ENCODE results near the gene NYNRIN.

Gene NYNRIN

DNA sequence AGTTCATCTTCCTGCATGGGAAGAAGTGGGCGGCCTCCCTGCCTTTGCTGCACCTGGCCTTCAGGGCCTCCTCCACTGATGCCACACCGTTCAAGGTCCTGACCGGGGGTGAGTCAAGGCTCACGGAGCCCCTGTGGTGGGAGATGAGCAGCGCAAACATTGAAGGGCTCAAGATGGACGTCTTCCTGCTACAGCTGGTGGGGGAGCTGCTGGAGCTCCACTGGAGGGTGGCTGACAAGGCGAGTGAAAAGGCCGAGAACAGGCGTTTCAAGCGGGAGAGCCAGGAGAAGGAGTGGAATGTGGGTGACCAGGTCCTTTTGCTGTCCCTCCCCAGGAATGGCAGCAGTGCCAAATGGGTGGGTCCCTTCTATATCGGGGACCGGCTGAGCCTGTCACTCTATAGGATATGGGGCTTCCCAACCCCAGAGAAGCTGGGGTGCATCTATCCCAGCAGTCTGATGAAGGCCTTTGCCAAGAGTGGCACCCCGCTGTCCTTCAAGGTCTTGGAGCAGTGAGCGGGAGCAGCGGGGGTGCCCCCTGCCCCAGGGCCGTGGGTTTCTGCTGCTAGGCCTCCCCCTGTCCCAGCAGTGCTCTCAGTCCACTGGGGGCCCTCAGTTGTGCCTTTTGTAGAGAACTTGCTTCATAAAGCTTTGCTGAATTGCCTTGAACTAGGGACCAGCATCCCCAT, 18.3 kb downstream of the NYNRIN start:
- no peak for DNase-seq

DNA sequence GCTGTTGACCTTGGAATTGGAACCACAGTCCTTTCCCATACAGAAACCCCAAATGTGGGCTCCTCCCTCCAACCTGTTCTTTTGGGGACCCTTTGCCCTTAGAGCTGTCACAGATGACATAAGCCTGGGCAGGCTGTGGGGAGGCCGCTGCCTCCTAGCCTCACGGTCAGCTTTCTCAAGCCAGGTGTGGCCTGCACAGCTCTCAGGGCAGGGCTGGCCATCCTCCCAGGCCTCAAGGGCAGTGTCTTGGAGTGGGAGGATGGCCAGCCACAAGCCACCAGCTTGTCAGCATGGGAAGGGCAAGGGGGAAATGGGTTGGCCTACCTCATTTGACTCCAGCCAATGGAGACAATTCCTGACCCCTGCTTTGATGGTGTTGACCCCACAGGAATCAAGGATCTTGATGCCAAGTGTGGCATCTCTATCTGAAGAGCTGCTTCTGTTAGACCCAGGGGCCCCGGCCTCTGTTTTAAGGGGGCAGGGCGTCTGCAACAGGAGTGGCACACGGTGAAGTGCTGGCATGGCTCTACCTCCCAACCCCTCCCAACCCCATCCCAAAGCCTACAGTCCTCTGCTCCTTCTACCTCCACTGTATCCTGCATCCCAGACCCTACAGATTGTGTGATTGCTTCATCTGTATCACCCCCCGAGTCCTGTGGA, 19.2 kb downstream of the NYNRIN start:
- no peak for DNase-seq

DNA sequence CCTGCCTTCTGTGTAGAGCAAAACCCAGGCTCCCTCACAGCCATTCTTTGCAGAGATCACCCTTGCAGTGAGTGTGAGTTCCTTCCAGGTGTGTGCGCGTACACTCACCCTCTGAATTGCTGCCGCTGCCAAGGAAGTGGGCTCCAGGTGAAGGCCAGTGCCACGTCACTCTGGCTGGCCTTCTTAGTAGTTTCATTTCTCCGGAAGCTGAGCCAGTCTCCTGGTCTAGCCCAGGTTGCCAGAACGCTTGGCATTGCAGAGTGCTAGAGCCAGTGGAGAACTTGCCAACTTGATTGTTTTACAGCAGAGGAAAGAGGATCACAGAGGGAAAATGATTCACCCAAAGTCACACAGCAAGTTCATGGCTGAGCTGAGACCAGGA, 19.7 kb downstream of the NYNRIN start:
- no peak for DNase-seq

DNA sequence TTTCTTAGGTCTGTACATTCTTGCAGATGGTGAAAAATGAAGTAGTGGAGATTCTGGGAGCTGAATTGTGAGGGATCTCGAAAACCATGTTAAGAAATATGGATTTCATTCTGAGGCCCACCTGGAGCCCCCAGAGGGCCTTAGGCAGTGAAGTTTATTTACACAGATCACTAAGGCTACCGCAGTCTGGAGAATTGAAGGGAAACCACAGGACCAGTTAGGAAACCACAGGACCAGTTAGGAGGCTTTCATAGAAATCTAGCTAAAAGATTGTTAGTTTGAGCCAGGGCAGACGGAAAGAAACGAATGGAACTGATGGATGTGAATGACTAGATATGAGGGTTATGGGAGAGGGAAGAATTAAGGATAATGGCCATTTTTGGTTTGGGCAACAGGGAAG, 23.5 kb downstream of the NYNRIN start:
- DNase-seq = no peak

DNA sequence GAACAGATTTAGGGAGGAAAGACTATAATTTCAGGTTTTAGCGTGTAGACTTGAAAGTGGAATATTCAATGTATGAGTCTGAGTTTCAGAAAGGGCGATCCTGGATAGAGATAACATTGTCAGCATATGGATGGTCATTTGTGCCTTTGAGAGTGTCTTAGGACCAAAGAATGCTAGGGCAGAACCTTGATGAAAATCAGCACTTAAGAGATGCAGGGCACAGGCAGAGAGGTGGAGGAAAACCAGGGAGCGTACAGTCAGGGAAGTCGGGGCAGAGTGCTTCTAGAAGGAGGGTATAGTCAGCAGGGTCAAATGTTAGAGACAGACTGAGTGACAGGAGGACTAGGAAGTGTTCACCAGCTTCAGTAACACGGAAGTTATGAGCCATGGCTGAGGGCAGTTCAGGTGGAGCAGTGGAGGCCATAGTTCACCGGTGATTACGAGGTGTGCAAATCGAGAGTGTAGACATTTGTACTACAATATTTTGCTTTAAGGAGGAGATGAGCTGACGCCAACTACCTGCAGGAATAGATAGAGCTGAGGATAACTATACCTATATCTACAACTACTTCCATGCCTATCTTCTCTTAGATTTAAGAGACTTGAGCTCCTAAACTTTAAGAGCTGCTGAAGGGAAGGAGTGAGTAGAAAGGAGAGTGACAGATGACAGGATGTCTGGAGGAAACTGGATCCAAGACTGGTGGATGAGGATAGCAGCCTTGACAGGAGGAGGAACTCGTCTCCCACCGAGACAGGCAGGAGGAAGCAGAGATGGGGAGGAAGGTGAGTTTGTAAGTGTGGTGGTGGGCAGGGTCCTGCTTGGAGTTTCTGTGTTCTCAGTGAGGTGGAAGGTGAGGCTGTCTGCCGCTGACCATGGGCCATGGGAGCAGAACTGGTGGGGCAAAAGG, 24.1 kb downstream of the NYNRIN start:
- DNase-seq = no peak

DNA sequence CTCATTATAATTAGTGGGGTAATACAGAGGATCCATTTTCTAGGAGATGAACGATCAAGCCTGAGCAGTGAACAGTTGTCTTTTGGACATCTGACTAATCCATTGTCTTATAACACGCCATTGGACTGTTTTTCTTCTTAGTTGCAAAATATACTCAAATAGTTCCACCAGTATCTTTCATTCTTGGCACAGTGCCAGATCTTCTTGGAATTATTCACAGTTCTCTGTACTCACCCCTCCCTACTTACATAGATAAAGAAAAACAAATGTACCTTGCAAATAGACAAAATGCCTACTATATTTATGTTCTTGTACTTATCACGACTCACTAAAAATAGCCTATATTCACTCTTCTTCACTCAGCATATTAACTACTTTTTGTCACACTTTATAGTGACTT, 26.9 kb downstream of the NYNRIN start:
- DNase-seq = peak; percentile 11

DNA sequence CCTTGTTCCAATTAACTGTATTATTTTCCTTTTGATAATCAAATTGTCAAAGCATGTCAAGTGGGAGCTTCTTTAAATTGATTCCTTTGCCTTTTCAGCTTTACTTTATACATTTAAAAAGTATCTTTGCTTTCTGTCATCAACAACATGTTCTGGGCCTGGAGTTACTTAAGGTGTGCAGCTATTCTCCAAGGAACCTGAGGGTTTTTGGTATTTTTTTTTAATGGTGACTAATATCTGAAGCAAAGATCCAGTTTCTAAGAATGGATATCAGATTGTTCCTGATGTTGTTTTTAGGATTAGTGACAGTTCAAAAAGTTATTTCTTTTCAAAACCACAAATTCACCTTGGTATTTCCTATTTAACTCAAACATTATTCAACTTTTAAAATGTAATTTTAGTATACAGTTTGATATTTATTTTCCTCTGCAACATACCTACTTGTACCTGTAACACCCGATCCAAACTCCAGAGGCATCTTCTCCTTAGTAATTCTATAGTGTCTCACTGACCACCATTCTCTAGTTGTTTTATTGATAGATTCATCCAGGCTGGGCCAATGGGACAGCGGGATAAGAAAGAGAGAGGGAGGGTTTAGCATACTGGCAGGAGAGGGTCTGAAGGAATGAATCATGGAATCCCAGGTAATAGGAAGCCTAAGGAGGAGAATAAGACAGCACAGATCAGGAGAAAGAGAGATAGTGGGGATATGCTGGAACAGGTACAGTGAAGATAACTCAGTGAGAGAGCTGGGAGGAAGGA, 27.5 kb downstream of the NYNRIN start:
- no peak for DNase-seq

DNA sequence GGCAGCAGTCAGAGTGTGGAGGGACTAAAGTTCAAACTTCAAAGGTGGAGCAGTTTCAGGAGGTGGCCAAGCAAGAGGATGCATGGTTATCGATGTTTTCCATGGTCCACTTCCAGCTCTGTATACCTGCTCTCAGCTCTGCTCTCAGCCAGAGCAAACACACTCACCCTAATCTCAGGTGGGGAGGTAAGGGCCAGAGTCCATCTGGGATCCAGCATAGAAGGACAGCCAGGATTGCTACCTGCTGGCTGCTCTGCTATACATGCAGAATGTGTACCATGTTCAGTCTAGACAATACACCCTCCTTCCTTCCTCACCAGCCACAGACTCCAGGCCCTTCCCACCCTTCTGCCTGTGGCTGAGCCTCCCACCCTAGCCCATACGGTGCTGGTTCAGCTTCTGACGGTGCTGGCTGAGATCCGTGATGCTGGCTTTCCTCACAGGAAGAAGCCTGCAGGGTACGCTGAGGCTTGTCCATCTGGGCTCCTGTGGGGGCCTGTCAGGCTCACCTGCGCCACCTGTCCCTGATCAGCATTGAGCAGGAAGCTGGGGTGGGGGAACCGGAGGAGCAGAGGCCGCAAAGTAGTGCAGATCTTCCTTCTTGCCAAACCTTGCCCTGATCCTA, 28.2 kb downstream of the NYNRIN start:
- DNase-seq = no peak

DNA sequence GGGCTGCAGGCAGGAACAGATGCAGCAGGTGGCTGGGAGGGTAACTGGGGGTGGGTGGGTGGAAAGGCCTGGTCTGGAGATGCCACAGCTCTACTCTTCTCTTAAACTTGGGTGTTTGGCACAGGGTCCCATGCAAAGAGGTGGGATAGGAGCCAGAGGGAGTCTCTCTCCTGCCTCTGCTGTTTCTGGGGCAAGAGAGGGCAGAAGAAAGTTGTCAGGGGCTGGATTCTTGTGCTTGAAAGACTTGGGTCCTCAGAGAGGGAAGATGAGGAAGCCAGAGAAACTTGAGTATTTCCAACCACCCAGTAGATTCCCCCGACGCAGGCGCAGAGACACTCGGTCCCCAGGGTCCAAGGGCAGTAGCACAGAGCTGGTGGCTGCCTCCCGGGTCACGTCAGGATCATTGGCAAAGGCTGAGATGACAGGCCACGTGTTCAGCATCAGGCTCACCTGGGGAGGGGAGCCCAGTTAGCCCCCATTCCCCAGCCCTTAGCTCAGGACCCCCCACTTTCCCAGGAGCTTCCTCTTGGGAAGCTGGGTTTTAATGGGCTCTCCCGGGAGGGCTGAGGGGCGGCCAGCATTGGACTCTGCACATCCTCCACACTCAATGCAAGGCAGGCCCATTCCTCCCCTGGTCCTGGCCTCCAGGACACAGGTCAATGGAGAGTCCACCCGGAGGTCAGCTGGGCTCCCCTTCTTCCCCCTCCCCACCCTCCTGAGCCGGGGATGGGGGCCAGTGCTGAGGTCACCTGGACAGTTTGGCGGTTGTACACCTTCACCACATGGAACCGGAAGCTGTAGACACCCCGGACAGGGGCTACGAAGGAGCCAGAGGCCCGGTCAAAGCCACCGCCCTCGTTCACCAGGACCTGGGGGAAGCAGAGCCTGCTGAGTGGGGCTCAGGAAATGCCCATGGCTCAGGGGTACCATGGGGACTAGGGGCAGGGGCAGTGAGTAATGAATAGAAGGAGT, 29.0 kb downstream of the NYNRIN start:
- DNase-seq = no peak

DNA sequence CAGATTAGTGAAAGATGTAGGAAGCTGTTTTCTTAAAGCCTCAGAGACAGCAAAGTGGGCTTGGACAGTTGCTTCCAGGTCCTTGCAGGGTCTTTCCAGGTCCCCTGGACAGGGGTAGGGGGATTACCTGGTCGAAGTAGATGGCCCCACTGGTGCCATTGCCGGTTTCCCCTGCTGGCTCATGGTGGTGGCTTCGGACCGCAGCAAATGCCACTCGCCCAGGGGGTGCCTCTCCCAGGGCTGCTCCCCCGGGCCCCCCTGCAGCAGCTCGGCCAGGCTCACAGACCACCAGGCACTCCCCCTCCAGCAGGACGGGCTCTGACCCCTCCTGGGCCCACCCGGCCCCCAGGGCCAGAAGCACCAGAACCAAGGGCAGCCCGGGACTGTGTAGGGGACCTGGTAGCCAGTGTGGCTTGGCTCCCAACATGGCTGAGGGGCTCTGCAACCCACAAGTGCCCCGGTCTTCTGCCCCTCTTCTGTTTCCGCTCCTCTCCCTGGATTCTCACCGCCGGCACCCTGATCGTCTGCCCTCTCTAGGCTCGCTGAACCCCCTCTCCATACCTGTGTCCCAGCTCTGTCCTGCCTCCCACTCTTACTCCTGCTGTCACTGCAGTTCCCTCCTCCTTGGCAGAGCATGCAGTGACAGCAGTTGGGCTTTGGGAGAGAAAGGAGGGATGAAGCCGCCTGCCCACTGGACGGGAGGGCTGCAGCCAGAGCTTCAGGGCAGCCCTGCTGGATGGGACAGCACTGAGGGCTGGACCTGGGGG, 30.0 kb downstream of the NYNRIN start:
- no peak for DNase-seq

DNA sequence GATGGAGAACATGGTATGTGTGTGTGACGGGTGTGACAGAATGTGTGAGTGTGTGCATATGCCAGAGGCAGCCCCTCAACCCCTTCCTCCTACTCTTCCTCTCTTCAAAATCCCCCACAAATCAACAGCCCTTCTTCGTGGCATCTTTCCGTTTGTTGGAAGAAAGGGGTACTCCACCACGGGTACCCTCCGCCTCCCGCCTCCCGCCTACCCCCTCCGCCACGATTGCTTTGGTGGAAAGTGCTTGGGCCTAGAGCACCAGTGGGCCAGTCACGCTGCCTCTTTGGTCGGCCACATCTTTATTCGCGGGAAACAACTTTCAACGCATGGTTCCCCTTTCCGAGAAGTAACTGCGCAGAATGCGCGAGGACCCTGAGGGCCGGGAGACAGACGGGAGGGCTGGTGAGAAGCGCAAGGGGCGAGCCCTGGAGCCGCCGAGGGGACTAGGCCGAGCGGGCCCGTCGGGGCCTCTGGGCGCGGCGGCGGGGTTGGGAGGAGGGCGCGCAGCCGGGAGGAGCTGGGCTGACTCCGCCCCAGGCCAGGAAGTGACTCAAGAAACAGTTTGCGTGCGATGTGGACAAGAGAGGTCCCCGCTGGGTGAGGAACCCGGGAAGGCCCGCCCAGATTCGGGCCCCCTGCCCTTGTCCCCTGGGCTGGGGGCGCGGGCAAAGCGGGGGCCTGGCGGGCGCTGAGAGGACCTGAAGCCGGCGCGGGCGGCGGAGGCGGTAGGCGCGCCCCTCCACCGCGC, 30.8 kb downstream of the NYNRIN start, which contains the start of the genes CBLN3 and KHNYN:
Gene CBLN3, minus strand, starts transcription at position 274 of the 748 bp plus-strand sequence. CDS start 614 bp downstream, outside the sequence.
Gene KHNYN, plus strand, starts transcription at position 560 of the 748 bp plus-strand sequence. CDS start 777 bp downstream, outside the sequence.
- peak; percentile 77 for DNase-seq

DNA sequence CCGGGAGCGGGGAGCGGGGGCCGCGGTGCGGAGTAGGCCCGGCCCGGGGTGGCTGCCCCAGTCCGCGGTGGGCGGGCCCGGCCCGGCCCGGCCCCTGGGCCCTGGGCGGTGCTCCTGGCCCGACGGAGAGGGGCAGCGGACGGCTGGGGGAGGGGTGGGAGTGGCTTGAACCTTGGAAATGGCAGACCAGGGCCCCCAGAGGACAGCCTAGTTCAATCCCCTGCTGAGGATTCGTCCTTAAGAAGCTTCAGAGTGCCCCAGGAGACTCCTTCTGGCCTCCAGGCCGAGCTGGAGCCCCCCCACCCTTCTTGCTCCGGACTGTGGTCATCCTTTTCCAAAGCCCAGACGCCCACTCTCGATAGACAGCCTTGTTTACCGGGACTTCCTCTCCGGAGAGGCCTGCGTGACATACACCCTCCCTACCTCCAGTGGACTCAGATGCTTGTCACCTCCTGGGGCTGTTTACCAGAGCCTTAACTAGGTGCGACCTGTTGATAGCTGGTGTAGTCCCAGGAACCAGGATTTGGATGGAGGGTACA, 31.4 kb downstream of the NYNRIN start:
- DNase-seq = peak; percentile 54

DNA sequence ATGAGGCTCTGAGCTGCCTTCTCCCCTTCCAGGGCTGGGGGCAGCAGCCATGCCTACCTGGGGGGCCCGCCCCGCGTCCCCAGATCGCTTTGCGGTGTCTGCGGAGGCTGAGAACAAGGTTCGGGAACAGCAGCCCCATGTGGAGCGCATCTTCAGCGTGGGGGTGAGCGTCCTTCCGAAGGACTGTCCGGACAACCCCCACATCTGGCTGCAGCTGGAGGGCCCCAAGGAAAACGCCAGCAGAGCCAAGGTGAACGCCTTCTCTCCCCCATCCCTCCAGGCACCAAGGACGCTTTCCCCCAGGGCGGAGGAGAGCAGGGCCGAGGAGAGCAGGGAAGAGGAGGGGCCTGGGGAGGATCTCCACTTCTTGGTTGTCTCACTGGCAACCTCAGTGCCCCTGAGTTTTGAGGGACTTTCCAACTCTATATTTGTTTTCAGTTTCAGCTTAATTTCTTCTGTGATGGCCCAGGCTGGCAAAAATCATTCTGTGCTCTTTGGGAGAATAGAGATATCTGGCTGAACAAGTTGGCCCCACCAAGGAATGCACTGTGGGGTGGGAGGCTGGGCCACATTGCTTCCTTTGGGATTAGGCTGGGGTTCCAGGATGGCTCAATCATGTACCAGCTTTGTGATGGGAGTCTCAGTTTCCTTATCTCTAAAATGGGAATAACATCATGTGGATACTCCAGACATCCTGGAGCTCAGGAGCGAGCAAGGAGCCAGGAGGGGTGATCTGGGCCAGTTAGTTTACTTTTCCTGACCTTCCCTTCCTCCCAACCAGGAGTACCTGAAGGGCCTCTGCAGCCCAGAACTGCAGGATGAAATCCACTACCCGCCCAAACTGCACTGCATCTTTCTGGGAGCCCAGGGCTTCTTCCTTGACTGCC, 32.1 kb downstream of the NYNRIN start:
- no peak for DNase-seq

DNA sequence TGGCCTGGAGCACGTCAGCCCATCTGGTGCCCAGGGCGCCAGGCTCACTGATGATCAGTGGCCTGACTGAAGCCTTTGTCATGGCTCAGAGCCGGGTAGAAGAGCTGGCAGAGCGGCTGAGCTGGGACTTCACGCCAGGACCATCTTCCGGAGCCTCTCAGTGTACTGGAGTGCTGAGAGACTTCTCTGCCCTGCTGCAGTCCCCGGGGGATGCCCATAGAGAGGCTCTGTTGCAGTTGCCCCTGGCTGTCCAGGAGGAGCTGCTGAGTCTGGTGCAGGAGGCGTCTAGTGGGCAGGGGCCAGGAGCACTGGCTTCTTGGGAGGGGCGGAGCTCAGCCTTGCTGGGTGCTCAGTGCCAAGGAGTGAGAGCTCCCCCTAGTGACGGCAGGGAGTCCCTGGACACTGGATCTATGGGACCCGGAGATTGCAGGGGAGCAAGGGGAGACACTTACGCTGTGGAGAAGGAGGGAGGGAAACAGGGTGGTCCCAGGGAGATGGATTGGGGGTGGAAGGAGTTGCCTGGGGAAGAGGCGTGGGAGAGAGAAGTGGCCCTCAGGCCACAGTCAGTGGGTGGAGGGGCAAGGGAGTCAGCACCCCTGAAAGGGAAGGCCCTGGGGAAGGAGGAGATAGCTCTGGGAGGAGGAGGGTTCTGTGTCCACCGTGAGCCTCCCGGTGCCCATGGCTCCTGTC, 32.9 kb downstream of the NYNRIN start:
- DNase-seq = peak; percentile 86

DNA sequence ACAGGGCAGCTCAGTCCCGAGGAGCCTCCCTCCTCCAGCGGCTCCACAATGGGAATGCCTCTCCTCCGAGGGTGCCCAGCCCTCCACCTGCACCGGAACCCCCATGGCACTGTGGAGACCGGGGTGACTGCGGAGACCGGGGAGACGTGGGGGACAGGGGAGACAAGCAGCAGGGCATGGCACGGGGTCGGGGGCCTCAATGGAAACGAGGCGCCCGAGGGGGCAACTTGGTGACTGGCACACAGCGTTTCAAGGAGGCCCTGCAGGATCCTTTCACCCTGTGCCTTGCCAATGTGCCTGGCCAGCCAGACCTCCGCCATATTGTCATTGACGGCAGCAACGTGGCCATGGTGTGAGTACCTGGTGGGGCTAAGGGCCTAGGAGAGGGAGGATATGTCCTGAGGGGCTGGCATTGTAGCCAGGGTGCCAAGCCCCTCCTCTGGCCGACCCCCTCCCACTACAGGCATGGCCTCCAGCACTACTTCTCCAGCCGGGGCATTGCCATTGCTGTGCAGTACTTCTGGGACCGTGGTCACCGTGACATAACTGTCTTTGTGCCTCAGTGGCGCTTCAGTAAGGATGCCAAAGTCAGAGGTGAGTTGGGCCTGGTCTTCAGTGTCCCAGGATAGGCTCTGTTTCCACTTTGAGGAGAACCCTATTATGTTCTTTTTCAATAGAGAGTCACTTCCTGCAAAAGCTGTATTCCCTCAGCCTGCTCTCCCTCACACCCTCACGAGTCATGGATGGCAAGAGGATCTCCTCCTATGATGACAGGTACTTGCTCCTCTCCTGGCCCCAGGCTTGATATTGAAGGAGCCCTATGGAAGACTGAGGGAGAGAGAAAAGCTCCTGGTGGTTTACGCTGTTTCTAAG, 33.7 kb downstream of the NYNRIN start:
- no peak for DNase-seq

DNA sequence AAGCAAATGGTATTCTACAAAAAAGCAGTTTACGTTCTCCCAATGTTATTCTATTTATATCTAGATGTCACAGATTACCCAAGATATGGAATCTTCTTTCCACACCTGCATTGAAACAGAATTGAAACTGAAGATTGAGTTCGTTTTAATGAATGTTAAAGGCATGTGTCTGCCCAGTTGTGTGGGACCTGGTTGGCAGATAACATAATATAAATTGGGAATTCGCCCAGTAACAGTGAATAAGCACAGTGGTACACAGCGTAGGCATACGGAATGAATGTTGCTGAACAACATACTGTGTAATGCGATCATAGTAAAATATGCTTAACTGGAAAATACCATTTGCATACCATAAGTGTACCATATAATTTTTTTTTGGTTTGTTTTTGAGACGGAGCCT, 35.2 kb downstream of the NYNRIN start:
- DNase-seq = no peak

Data from NCI-H2227 treated with DMSO at 0.1 percent for 48 hours (cell line).